Measurements from ENCODE around the gene MEPE.

The MEPE gene

GRCh38 chr4:87832669-87833068 lies at the start of gene MEPE:
TSS of gene MEPE (plus strand) at chr4:87832969. CDS start at chr4:87834715, 1,746 bp downstream.
- Mint-ChIP-seq H3K9me3 (ENCODE audit: low read depth) (no peaks in the 10 kb centered on the region), H3K36me3 (no peaks in the 10 kb centered on the region), H3K4me3 (no peak within 1 kb of the TSS), H3K27ac (no peak within 1 kb of the TSS), H3K27me3 (peaks cover 10% of the 10 kb centered on the region), H3K4me1 (ENCODE audit: low read depth) (no peaks in the 10 kb centered on the region)

- Mint-ChIP-seq H3K4me1 (ENCODE audit: low read depth) (no peaks in the 10 kb centered on the region), H3K9me3 (ENCODE audit: low read depth) (no peaks in the 10 kb centered on the region), H3K36me3 (no peaks in the 10 kb centered on the region), H3K27ac (no peak overlapping the region), H3K27me3 (peaks cover 1% of the 10 kb centered on the region), H3K4me3 (no peak overlapping the region)
Observed at GRCh38 chr4:87783781-87784180, 49.0 kb upstream of the MEPE start.

GRCh38 chr4:87785731-87786509 lies 46.8 kb upstream of the MEPE start:
- H3K27me3 Mint-ChIP-seq, result no peaks in the 10 kb centered on the region
- H3K4me1 Mint-ChIP-seq (ENCODE audit: low read depth), result no peaks in the 10 kb centered on the region
- H3K4me3 Mint-ChIP-seq, result no peak overlapping the region
- H3K9me3 Mint-ChIP-seq (ENCODE audit: low read depth), result no peaks in the 10 kb centered on the region
- H3K27ac Mint-ChIP-seq, result no peak overlapping the region
- H3K36me3 Mint-ChIP-seq, result no peaks in the 10 kb centered on the region

- no peak within 1 kb of the TSS for H3K4me3 Mint-ChIP-seq
- no peaks in the 10 kb centered on the region for H3K9me3 Mint-ChIP-seq (ENCODE audit: low read depth)
- no peak within 1 kb of the TSS for H3K27ac Mint-ChIP-seq
- H3K4me1 Mint-ChIP-seq (ENCODE audit: low read depth), result no peaks in the 10 kb centered on the region
- H3K36me3 Mint-ChIP-seq, result no peaks in the 10 kb centered on the region
- H3K27me3 Mint-ChIP-seq, result no peaks in the 10 kb centered on the region
Observed at GRCh38 chr4:87799301-87800113, 33.3 kb upstream of the MEPE start, which contains the start of gene IBSP. TSS of gene IBSP (plus strand) at chr4:87799554. CDS start at chr4:87802362, 2,808 bp downstream.

- no peak overlapping the region for H3K27ac Mint-ChIP-seq
- no peaks in the 10 kb centered on the region for H3K27me3 Mint-ChIP-seq
- H3K4me1 Mint-ChIP-seq (ENCODE audit: low read depth), result no peaks in the 10 kb centered on the region
- H3K4me3 Mint-ChIP-seq, result no peak overlapping the region
- H3K9me3 Mint-ChIP-seq (ENCODE audit: low read depth), result no peaks in the 10 kb centered on the region
- H3K36me3 Mint-ChIP-seq, result no peaks in the 10 kb centered on the region
Observed at GRCh38 chr4:87802858-87803257, 29.9 kb upstream of the MEPE start.

- Mint-ChIP-seq H3K27ac (no peak overlapping the region), H3K9me3 (ENCODE audit: low read depth) (no peaks in the 10 kb centered on the region), H3K36me3 (no peaks in the 10 kb centered on the region), H3K4me1 (ENCODE audit: low read depth) (no peaks in the 10 kb centered on the region), H3K4me3 (no peak overlapping the region), H3K27me3 (no peaks in the 10 kb centered on the region)
Observed at GRCh38 chr4:87803421-87803820, 29.3 kb upstream of the MEPE start.

- H3K36me3 Mint-ChIP-seq, result no peaks in the 10 kb centered on the region
- no peaks in the 10 kb centered on the region for H3K4me1 Mint-ChIP-seq (ENCODE audit: low read depth)
- H3K9me3 Mint-ChIP-seq (ENCODE audit: low read depth), result no peaks in the 10 kb centered on the region
- no peak overlapping the region for H3K27ac Mint-ChIP-seq
- no peaks in the 10 kb centered on the region for H3K27me3 Mint-ChIP-seq
- no peak overlapping the region for H3K4me3 Mint-ChIP-seq
Observed at GRCh38 chr4:87804871-87805270, 27.9 kb upstream of the MEPE start.

- H3K4me3 Mint-ChIP-seq, result no peak overlapping the region
- no peaks in the 10 kb centered on the region for H3K36me3 Mint-ChIP-seq
- H3K4me1 Mint-ChIP-seq (ENCODE audit: low read depth), result no peaks in the 10 kb centered on the region
- no peaks in the 10 kb centered on the region for H3K9me3 Mint-ChIP-seq (ENCODE audit: low read depth)
- H3K27ac Mint-ChIP-seq, result no peak overlapping the region
- H3K27me3 Mint-ChIP-seq, result no peaks in the 10 kb centered on the region
Observed at GRCh38 chr4:87805971-87806370, 26.8 kb upstream of the MEPE start.

GRCh38 chr4:87806520-87806919 lies 26.2 kb upstream of the MEPE start:
- no peaks in the 10 kb centered on the region for H3K9me3 Mint-ChIP-seq (ENCODE audit: low read depth)
- no peaks in the 10 kb centered on the region for H3K27me3 Mint-ChIP-seq
- H3K4me1 Mint-ChIP-seq (ENCODE audit: low read depth), result no peaks in the 10 kb centered on the region
- no peak overlapping the region for H3K27ac Mint-ChIP-seq
- H3K36me3 Mint-ChIP-seq, result no peaks in the 10 kb centered on the region
- no peak overlapping the region for H3K4me3 Mint-ChIP-seq

GRCh38 chr4:87807402-87807801 lies 25.4 kb upstream of the MEPE start:
- Mint-ChIP-seq H3K9me3 (ENCODE audit: low read depth) (no peaks in the 10 kb centered on the region), H3K36me3 (no peaks in the 10 kb centered on the region), H3K4me3 (no peak overlapping the region), H3K27ac (no peak overlapping the region), H3K27me3 (no peaks in the 10 kb centered on the region), H3K4me1 (ENCODE audit: low read depth) (no peaks in the 10 kb centered on the region)

GRCh38 chr4:87811977-87812376 lies 20.8 kb upstream of the MEPE start:
- no peaks in the 10 kb centered on the region for H3K9me3 Mint-ChIP-seq (ENCODE audit: low read depth)
- no peaks in the 10 kb centered on the region for H3K4me1 Mint-ChIP-seq (ENCODE audit: low read depth)
- no peak overlapping the region for H3K4me3 Mint-ChIP-seq
- H3K27ac Mint-ChIP-seq, result no peak overlapping the region
- no peaks in the 10 kb centered on the region for H3K27me3 Mint-ChIP-seq
- H3K36me3 Mint-ChIP-seq, result no peaks in the 10 kb centered on the region

- H3K27ac Mint-ChIP-seq, result no peak overlapping the region
- H3K4me1 Mint-ChIP-seq (ENCODE audit: low read depth), result no peaks in the 10 kb centered on the region
- H3K9me3 Mint-ChIP-seq (ENCODE audit: low read depth), result no peaks in the 10 kb centered on the region
- H3K36me3 Mint-ChIP-seq, result no peaks in the 10 kb centered on the region
- H3K27me3 Mint-ChIP-seq, result peaks cover 10% of the 10 kb centered on the region
- no peak overlapping the region for H3K4me3 Mint-ChIP-seq
Observed at GRCh38 chr4:87819281-87819919, 13.4 kb upstream of the MEPE start.

- Mint-ChIP-seq H3K9me3 (ENCODE audit: low read depth) (no peaks in the 10 kb centered on the region), H3K27ac (no peak overlapping the region), H3K4me3 (no peak overlapping the region), H3K4me1 (ENCODE audit: low read depth) (no peaks in the 10 kb centered on the region), H3K27me3 (peaks cover 10% of the 10 kb centered on the region), H3K36me3 (no peaks in the 10 kb centered on the region)
Observed at GRCh38 chr4:87823200-87823599, 9.6 kb upstream of the MEPE start.

- H3K36me3 Mint-ChIP-seq, result no peaks in the 10 kb centered on the region
- no peak overlapping the region for H3K27ac Mint-ChIP-seq
- H3K9me3 Mint-ChIP-seq (ENCODE audit: low read depth), result no peaks in the 10 kb centered on the region
- H3K27me3 Mint-ChIP-seq, result peaks cover 10% of the 10 kb centered on the region
- H3K4me3 Mint-ChIP-seq, result no peak overlapping the region
- H3K4me1 Mint-ChIP-seq (ENCODE audit: low read depth), result no peaks in the 10 kb centered on the region
Observed at GRCh38 chr4:87823724-87824123, 9.0 kb upstream of the MEPE start.

- H3K36me3 Mint-ChIP-seq, result no peaks in the 10 kb centered on the region
- peaks cover 10% of the 10 kb centered on the region for H3K27me3 Mint-ChIP-seq
- H3K9me3 Mint-ChIP-seq (ENCODE audit: low read depth), result no peaks in the 10 kb centered on the region
- H3K4me3 Mint-ChIP-seq, result no peak overlapping the region
- no peak overlapping the region for H3K27ac Mint-ChIP-seq
- H3K4me1 Mint-ChIP-seq (ENCODE audit: low read depth), result no peaks in the 10 kb centered on the region
Observed at GRCh38 chr4:87824352-87824751, 8.4 kb upstream of the MEPE start.
